Fibroblast of skin of back (primary cell): ENCODE measurements around the gene MBOAT1. TPM values are rescaled to one million over a fixed set of nuclear protein-coding genes. Genes with fewer than 3 reads are reported as not detected.
"Not testable (repeated sequence)": the region's sequence is repeated elsewhere in the genome, so short reads cannot be mapped to it uniquely, and the experiment has no call there.

ENCODE experiments used
- DNase-seq: peaks from one replicate; pipeline ENCODE4 v3.0.0-alpha.2; 2013
- polyA plus RNA-seq, 2 experiments: library from polyadenylated mRNA; unstranded; fragments of 120-200 nt; gene quantifications; one replicate each; pipeline ENCODE4 v1.2.1, GENCODE V29; 2013; ENCODE audit not compliant: insufficient read length in 2 of 2

Gene MBOAT1, protein sequence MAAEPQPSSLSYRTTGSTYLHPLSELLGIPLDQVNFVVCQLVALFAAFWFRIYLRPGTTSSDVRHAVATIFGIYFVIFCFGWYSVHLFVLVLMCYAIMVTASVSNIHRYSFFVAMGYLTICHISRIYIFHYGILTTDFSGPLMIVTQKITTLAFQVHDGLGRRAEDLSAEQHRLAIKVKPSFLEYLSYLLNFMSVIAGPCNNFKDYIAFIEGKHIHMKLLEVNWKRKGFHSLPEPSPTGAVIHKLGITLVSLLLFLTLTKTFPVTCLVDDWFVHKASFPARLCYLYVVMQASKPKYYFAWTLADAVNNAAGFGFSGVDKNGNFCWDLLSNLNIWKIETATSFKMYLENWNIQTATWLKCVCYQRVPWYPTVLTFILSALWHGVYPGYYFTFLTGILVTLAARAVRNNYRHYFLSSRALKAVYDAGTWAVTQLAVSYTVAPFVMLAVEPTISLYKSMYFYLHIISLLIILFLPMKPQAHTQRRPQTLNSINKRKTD
- polyA plus RNA-seq (2013, experiment 1 of 2; ENCODE audit: insufficient read length): 4.1 TPM
- 2.2 TPM for polyA plus RNA-seq (2013, experiment 2 of 2; ENCODE audit: insufficient read length)

DNA sequence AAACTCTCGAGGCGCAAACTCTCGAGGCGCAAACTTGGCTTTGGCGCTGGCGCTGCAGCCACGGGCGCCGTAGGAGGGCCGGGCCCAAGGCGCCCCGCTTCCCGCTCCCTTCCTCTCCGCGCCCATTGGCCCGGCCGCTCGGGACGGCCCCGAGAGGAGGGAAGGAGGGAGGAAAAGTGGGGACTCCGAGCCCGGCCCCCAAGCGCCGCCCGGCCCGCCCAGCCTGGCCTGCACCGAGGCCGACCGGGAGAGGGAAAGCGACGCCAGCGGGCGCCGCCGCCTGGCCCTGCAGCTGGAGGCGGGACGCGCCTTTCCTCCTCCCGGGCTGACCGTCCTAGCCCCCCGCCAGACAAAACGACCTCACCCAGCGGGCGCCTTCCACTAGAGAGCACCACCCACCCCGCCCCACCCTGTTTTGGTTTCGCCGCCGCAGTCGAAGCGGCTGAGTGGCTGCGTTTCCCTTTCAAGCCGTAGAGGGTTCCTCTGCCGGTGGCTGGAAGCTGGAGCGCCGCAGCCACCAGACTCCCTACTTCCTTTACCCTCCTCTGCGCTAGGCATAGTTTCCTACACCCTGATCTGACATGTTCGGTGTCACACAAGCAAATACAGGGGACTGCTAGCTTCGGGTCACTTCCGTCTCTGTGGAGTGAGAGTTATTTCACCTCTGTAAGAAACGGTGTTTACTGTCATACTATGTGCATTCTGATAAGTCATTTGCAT is at the start of gene MBOAT1:
Gene MBOAT1 (minus strand): TSS at position 78 of the 720 bp plus-strand sequence. CDS start 235 bp downstream, outside the sequence.
- peak; percentile 95 for DNase-seq

DNA sequence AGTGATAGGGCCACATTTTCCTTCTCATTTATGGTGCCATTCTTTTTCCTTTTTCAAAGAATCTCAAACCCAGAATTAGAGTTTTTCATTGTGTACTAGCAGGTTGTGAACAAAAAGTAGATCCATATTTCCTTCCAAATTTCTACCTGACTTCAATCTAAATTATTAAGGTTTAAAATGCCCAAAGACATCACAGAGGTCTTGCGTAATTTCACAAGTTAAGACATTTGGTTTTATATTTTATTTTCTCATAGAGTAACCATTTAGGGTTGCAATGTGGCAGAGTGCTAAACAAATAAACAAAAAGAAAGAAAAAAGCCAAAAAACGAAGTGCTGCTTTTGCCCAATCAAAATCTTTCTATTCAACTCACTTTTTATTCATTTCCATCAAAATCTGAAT is 49.4 kb upstream of the MBOAT1 start:
- DNase-seq: no peak

DNA sequence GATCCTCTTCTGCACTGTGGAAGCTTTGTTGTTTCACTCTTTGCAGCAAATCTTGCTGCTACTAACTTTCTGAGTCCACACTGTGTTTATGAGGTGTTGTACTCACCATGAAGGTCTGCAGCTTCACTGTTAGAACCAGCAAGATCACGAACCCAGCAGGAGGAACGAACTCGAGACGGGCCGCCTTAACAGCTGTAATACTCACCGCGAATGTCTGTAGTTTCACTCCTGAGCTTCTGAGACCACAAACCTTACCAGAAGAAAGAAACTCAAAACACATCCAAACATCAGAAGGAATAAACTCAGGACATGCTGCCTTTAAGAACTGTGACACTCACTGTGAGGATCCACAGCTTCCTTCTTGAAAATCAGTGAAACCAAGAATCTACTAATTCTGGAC is 48.1 kb upstream of the MBOAT1 start:
- no peak for DNase-seq

DNA sequence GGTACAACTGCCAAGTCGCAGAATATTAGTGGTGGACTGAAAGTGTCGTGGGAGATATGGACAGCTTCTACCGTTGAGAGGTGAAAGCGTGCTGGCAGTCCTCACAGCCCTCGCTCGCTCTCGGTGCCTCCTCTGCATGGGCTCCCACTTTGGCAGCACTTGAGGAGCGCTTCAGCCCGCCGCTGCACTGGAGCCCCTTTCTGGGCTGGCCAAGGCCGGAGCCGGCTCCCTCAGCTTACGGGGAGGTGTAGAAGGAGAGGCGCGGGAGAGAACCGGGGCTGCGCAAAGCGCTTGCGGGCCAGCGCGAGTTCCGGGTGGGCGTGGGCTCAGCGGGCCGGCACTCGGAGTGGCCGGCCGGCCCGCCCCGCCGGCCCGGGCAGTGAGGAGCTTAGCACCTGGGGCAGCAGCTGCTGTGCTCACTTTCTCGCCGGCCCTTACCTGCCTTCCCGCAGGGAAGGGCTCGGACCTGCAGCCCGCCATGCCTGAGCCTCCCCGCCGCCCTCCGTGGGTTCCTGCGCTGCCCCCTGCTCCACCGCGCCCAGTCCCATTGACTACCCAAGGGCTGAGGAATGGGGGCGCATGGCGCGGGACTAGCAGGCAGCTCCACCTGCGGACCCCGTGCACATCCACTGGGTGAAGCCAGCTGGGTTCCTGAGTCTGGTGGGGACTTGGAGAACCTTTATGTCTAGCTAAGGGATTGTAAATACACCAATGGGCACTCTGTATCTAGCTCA is 47.2 kb upstream of the MBOAT1 start:
- DNase-seq: no peak

DNA sequence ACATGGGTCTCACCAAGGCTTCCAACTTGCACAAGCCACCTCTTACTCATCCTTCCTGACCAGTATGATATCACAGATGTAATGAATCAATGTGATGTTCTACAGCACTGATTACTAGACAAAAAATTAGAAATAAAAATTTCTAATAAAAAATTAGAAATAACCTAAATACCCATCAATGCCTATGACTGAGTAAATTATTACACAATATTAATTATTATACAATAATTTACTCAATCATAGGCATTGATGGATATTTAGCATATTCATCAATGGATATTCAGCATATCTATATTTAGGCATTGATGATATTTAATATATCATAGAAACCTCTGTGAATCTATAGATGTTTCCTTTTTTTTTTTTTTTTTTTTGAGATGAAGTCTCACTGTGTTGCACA is 43.2 kb upstream of the MBOAT1 start:
- no peak for DNase-seq

DNA sequence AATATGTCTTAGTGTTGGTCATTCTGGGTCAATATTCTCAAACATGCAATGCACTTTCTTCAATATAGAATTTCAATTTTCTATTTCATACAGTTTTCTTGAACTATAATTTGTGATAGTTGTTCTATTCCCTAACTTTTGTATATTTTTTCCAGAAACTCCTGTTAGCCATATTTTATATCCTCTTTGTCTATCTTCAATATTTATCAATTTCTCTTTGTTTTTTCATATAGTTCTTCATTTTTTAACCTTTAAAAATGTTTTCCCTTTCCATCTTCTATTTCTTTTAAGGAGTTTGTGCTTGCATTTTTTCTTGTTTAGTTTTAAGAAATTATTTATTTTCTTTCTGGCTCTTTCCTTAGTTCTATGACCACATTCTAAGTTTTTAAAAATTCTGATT is 42.0 kb upstream of the MBOAT1 start:
- no peak for DNase-seq

DNA sequence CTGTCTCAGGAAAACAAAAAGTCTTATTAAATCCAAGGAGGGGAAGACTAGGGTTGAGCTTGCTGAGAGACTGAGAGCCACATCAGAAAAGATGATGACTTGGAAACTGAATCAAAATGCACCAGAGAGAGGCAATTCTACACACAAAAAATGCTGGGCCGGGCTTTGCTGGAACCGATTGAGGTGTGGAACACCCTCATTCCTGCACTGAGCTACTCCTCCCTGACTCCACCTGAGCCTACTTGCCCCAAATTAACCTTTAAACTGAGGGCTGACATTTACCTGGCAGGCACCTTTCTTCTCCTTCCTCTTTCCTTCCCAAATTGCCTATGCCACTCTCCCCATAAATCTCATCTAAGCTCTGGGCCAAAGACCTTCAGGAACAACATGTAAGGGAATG is 40.8 kb upstream of the MBOAT1 start:
- DNase-seq: no peak

DNA sequence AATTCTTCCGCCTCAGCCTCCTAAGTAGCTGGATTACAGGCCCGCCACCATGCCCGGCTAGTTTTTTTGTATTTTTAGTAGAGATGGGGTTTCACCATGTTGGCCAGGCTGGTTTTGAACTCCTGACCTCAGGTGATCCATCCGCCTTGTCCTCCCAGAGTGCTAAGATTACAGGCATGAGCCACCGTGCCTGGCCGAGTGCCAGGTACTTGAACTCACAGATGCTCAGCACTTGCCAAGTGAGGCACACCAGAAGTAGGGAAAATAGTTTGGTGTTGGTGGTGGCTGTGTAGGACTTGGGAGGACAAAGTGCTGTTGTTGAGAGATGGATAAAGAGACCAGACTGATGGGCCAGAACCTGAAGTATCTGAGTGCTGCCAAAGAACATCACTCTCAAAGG is 40.0 kb upstream of the MBOAT1 start:
- DNase-seq: no peak

DNA sequence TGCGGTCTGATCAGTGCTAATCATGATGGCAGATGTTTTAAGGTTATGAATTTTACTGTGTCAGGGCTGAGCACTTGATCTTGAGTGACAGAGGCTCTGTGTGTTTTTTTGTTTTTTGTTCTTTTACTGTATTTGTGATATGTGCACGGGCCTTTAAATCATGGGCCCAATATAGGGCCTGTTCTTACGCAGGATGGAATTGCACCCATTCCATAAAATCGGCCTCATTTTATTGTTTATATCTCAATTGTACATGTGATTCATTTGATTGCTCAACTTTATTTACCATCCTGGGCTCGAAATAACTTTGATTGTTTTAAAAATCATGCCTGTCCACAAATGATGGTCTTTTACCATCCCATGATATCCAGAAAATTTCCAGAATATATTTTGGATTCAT is 39.3 kb upstream of the MBOAT1 start:
- DNase-seq: no peak

DNA sequence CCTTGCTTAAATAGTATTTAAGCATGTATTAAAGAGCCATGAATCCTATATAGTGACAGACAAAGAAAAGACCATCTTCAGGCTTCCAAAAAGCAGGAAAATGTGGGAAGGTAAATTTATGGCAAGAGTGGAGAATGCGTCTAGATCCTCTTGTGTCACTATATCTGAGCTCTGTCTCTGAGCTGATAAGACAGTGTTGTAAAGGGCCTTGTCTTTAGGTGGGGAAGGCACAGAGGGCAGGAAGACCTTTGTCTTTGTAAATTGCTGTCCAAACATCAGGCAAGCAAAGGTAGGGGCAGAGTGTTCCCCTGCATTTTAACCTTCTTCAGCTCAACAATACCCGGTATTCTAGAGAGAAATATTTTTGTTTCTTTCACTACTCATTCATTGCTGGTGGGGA is 33.9 kb upstream of the MBOAT1 start:
- DNase-seq: no peak

DNA sequence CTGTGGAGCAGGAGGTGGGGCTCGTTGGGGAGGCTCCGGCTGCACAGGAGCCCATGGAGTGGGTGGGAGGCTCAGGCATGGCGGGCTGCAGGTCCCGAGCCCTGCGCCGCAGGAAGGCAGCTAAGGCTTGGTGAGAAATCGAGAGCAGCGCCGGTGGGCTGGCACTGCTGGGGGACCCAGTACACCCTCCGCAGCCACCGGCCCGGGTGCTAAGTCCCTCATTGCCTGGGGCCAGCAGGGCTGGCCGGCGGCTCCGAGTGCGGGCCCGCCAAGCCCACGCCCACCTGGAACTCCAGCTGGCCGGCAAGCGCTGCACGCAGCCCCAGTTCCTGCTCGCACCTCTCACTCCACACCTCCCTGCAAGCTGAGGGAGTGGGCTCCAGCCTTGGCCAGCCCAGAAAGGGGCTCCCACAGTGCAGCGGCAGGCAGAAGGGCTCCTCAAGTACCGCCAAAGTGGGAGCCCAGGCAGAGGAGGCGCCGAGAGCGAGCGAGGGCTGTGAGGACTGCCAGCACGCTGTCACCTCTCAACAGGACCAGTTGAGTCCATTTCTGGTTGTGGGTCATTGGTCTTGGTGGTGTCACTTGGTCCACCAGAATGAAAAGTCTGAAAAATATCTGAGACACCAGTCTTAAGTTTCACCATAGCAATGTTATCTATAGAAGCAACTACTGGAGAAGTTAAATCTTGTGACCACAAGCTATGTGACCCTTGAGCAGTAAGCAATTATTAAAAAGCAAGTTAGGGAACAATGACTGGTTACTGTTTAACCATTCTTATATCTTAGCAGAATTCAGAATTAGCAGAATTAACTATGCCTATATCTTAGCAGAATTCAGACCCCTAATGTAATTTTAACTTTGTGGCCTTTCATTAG is 32.8 kb upstream of the MBOAT1 start:
- DNase-seq: not testable (repeated sequence)

DNA sequence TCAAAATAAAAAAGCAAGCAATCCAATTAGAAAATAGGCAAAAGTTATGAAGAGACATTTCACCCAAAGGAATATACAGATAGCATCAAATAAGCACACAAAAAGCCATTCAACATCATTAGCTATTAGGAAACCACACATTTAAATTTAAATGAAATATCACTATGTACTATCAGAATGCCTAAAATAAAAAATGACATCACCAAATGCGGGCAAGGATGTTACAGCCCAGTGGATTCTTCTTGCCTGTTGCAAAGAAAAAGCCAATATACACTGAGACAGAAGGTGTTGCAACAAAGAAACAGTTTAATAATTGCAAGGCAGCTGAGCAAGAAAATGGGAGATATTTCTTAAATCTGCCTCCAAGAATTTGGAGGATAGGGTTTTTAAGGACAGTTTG is 31.0 kb upstream of the MBOAT1 start:
- no peak for DNase-seq

DNA sequence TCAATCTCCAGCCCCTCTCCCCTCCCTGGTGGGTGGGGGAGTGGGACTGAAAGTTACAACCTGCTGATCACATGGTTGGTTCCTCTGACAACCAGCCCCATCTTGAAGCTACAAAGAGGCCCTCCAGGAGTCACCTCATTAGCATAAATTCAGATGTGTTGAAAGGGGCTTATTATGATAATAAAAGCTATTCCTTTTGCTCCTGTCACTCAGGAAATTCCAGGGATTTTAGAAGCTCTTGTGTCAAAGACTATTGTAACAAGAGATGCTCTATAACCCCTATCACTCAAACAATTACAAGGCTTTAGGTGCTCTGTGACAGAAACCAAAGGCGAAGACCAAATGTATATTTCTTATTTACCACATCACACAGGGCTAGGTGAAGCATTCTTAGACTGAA is 30.1 kb upstream of the MBOAT1 start:
- DNase-seq: no peak

DNA sequence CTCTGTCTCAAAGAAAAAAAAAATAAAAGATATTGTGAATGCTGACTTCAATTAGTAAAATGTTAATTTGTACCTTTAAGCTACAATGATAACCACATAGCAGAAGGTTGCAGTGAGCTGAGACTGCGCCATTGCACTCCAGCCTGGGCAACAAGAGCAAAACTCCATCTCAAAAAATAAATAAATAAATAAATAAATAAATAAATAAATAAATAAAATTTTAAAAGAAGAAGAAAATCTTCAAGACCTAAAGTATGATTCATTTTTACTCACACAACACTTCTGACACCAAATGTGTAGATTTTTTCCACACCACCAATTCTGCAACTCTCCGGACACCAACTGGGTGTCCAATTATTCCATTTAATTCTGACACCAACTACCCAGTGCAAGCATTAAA is 28.8 kb upstream of the MBOAT1 start:
- no peak for DNase-seq

DNA sequence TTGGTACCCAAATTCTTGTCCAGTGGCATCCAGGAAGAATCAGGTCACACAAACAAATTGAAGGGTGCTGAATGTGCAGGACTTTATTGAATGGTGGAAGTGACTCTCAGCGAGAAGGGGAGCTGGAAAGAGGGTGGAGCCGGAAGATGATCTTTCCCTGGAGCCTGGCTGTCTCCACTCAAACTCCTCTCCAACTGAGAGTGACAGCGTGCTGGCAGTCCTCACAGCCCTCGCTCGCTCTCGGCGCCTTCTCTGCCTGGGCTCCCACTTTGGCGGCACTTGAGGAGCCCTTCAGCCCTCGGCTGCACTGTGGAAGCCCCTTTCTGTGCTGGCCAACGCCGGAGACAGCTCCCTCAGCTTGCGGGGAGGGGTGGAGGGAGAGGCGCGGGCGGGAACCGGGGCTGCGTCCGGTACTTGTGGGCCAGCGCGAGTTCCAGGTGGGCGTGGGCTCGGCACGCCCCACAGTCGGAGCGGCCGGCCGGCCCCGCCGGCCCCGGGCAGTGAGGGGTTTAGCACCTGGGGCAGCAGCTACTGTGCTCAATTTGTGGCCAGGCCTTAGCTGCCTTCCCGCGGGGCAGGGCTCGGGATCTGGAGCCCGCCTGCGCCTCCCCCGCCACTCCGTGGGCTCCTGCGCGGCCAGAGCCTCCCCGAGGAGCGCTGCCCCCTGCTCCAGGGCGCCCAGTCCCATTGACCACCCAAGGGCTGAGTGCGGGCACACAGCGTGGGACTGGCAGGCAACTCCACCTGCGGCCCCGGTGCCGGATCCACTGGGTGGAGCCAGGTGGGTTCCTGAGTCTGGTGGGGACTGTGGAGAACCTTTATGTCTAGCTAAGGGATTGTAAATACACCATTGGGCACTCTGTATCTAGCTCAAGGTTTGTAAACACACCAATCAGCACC is 26.7 kb upstream of the MBOAT1 start:
- DNase-seq: no peak

DNA sequence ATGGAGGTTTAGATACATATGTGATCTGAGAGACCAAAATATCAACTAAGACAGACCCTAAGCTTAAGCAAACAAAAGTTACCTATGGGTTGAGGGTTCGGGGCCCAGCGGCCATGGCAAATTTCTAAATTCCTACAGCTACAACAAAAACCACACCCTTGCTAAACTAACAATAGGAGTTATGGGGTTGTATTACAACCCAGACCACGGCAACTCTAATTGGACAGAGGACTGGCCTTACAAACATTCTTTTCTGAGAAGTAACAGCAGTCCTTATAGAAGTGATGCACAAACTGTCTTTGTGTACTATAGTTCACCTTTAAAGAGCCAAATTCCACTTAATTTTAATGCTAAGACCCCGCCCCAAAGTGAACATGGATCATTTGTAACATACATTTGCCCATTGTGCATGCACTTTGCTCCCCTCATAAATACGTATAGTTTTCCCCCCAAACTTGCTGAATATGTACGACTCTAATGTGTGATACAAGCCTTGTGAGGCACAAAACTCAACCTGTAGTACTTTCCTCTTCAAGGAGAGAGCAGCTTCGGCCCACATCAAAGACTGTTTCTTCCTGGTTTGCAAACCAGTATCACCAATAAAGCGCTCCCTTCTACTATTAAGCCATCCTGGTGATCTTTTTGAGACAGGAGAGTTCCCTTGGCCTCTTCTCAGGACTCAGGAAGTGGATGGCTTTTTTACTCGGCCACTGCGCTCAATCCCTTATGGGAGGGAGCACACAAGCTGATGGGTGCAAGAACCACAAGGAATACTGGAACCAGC is 25.6 kb upstream of the MBOAT1 start:
- no peak for DNase-seq

DNA sequence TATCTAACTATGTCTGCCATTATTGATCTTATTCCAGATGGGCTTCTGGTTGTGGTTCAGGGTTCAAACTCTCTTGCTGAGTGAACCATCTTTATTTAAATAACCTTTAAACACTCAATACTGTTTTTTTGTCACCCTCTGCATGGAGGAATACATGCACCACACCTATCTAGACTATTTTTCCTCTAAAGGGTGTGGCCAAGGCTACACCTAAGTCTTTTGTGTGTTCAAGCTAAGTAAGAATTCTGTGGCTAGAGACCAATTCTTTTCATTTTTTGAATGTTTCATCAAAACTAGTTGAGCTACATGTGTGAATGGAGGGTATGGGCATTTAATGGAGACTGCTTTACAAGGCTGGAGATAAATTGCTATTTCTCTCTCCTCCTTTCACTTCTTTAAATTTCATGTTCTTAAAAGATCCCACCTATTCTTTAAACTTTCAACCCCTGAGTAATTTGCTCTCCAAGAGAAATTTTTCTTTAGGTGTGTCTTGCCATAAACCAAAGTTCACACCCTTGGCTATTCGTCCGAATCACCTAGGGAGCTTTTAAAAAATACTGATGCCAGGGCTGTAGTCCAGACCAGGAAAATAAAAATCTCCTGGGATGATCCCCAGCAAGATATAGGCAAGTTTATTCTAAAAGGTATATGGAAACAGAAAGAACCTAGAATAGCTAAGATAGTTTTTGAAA is 24.8 kb upstream of the MBOAT1 start:
- no peak for DNase-seq

DNA sequence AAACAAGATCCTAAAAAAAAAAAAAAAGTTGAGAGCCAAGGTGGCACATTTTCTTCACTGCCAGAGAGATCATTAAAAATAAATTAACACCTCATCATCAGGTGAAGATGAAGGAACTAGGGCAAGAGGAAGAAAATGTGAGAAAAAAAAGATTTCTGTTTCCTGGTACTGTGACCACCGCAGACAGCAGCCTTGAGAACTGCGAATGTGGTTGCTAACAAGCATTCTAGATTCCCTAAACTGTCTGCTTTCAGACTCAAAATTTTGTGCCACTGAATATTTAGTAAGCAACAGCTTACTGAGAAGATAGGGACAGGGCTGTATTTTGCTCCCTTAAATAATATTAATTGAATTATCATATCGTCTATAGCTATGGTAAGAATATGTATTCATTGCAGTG is 24.1 kb upstream of the MBOAT1 start:
- DNase-seq: no peak

DNA sequence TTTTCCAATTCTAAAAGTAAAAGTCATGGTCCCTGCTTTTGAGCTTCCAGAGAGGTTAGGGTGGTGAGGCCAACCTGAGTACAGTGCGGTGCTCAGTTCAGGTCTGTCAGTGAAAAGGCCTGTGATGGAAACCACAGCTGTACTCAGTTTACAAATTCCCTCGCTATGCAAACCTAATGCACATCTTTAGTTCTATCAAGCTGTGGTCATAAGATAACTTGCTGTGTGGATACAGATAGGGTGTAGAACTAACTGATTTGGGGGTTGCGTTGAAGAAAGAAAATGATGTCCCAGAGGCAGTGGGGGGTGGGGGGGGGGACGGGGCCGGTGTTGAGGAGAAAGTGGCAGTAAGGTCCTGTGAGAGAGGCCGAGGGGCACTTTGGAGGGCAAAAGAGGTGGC is 22.8 kb upstream of the MBOAT1 start:
- no peak for DNase-seq

DNA sequence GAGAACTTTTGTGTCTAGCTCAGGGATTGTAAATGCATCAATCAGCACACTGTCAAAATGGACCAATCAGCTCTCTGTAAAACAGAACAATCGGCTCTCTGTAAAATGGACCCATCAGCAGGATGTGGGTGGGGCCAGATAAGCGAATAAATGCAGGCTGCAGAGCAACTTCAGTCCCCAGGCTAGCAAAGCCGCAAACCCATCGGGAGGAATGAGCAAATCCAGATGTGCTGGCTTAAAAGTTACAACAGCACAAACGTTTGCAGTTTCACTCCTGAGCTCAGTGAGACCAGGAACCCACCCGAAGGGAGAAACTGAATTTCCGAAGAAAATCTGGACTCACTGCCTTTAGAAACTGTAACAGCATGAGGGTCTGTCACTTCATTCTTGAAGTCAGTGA is 21.9 kb upstream of the MBOAT1 start:
- DNase-seq: no peak
